HepG2 (cell line): ENCODE measurements around the gene PPP1R1B. TPM values are rescaled to one million over a fixed set of nuclear protein-coding genes. Genes with fewer than 3 reads are reported as not detected.

Source experiments
- ATAC-seq: fragments of 200-7000 bp; cut with Tn5 transposase; 3 replicates; pipeline ENCODE4 v1.9.1; 2020; ENCODE audit warnings: mild to moderate bottlenecking, moderate library complexity
- BruUV-seq: library from RNA; stranded (reverse); fragments of 400-500 nt; replicated peaks from 2 replicates; lab custom pipeline; 2021; lab: Mats Ljungman, UMichigan
- CTCF ChIA-PET: fragments of 300-600 bp; formaldehyde crosslinking; extraction: SDS; loops from one replicate; lab custom pipeline; 2021; ENCODE audit warnings: low total read pairs, inconsistent platforms, low intra/inter-chr PET ratio; lab: Yijun Ruan, JAX
- POLR2A ChIA-PET: fragments of 350-600 bp; sonication (Branson Sonifier 250); formaldehyde crosslinking; loops from one replicate; lab custom pipeline; 2020; ENCODE audit warnings: antibody characterized with exemption, inconsistent platforms; lab: Yijun Ruan, JAX
- DNase-seq: peaks from one replicate; pipeline ENCODE4 v3.0.0-alpha.2; 2015; ENCODE audit warnings: low spot score
- FAIRE-seq: peaks from 3 replicates; lab custom pipeline; 2011; peaks lifted over from hg19 to GRCh38; lab: Jason Lieb, UNC
- H2AFZ ChIP-seq: one replicate; pipeline ENCODE4 v1.6.1; 2011; ENCODE audit warnings: low read length, inconsistent platforms
- H3K27ac ChIP-seq: fragments of 300-600 bp; 3 replicates; pipeline ENCODE4 v1.8.0; 2011; ENCODE audit warnings: mixed run types, mild to moderate bottlenecking, mixed read lengths, low read length, inconsistent platforms; ENCODE audit not compliant: insufficient read depth; ENCODE audit errors: extremely low read length
- H3K27me3 ChIP-seq, 2 experiments: fragments of 200-600 bp in 1 of 2; 2 replicates in 1 of 2; 3 replicates in 1 of 2; pipeline versions ENCODE4 v1.6.0 to v1.8.0; 2011; ENCODE audit warnings: low read length in 2 of 2, mild to moderate bottlenecking in 2 of 2, moderate library complexity in 2 of 2, inconsistent platforms in 1 of 2; ENCODE audit not compliant: insufficient read depth in 2 of 2, control insufficient read depth in 1 of 2
- H3K36me3 ChIP-seq, 2 experiments: fragments of 200-600 bp in 1 of 2; replicated peaks in 1 of 2; 2 replicates in 1 of 2; 3 replicates in 1 of 2; pipeline versions ENCODE4 v1.5.1 to v1.8.0; 2011; ENCODE audit warnings: low read length in 2 of 2, inconsistent platforms in 1 of 2; ENCODE audit not compliant: insufficient read depth in 2 of 2, control insufficient read depth in 1 of 2
- H3K4me1 ChIP-seq: 2 replicates; pipeline ENCODE4 v1.5.1; 2012; ENCODE audit warnings: low read length, inconsistent platforms; ENCODE audit not compliant: insufficient read depth
- H3K4me2 ChIP-seq: 2 replicates; pipeline ENCODE4 v1.6.0; 2011; ENCODE audit warnings: low read depth, low read length, inconsistent platforms
- H3K4me3 ChIP-seq, 3 experiments: fragments of 200-600 bp in 1 of 3; sonication (generic), shearing (Covaris generic) in 1 of 3; replicated peaks in 1 of 3; 2 replicates each; pipeline ENCODE4 v1.5.1; 2011 to 2016; ENCODE audit warnings: low read length in 3 of 3, inconsistent platforms in 2 of 3, low read depth in 2 of 3, mild to moderate bottlenecking in 2 of 3, control low read depth in 1 of 3, mixed read lengths in 1 of 3; ENCODE audit not compliant: insufficient read depth in 1 of 3
- H3K79me2 ChIP-seq: one replicate; pipeline ENCODE4 v1.6.1; 2011; ENCODE audit warnings: low read length, inconsistent platforms; ENCODE audit not compliant: insufficient read depth
- H3K9ac ChIP-seq: 2 replicates; pipeline ENCODE4 v1.6.0; 2011; ENCODE audit warnings: mild to moderate bottlenecking, low read depth, low read length, inconsistent platforms; ENCODE audit not compliant: insufficient read depth
- H3K9me3 ChIP-seq: 2 replicates; pipeline ENCODE4 v1.5.1; 2012; ENCODE audit warnings: mild to moderate bottlenecking, low read length
- H4K20me1 ChIP-seq: 2 replicates; pipeline ENCODE4 v1.6.0; 2011; ENCODE audit warnings: inconsistent platforms, mild to moderate bottlenecking, low read length, moderate library complexity; ENCODE audit not compliant: insufficient read depth
- ATF7 ChIP-seq, 2 experiments: fragments of 450-650 bp in 1 of 2; sonication (generic) in 1 of 2; formaldehyde crosslinking in 1 of 2; IDR thresholded peaks; 2 replicates each; pipeline versions ENCODE4 v1.4.0 to v1.6.1; 2016 to 2020; ENCODE audit warnings: antibody characterized with exemption in 1 of 2, mild to moderate bottlenecking in 1 of 2, missing genetic modification reagents in 1 of 2
- NCOA1 ChIP-seq: sonication (generic); formaldehyde crosslinking; IDR thresholded peaks from 2 replicates; pipeline ENCODE4 v1.9.0; 2021; ENCODE audit warnings: missing genetic modification reagents
- SNAPC4 ChIP-seq: sonication (generic); formaldehyde crosslinking; IDR thresholded peaks from 2 replicates; pipeline ENCODE4 v1.4.0; 2020; ENCODE audit warnings: mild to moderate bottlenecking, missing genetic modification reagents
- WGBS: methylation state at CpG from one replicate; pipeline ENCODE4 v1.1.6; 2017; ENCODE audit warnings: low lambda C conversion rate; 5-methylcytosine and 5-hydroxymethylcytosine counted together
- in situ Hi-C: cut with HindIII; loops from 2 replicates; pipeline ENCODE4 v1.10.0; 2017; ENCODE audit warnings: low pct_unique_long_range_greater_than_20kb; ENCODE audit not compliant: extremely low pct_ligation_motif_present
- intact Hi-C: fragments of 100-400 bp; cut with micrococcal nuclease; formaldehyde crosslinking; loops from one replicate; pipeline ENCODE4 v1.10.0; 2022; ENCODE audit not compliant: unreplicated experiment
- polyA plus RNA-seq, 8 experiments: library from polyadenylated mRNA; depleted of rRNA in 3 of 8; stranded (reverse) in 7 of 8; unstranded in 1 of 8; fragments of >200 nt; fragmentation: Illumina TruSeq in 4 of 8; extraction: Trizol in 4 of 8; gene quantifications; 2 replicates each; pipeline versions ENCODE4 v1.2.1 to v1.2.3, GENCODE V29; 2011 to 2016; ENCODE audit warnings: low read depth in 4 of 8, missing spikeins in 1 of 8, mixed read lengths in 1 of 8; ENCODE audit not compliant: insufficient read depth in 1 of 8
- total RNA-seq, 5 experiments: library from RNA; depleted of rRNA; stranded (reverse); fragments of >200 nt; fragmentation: Illumina TruSeq; extraction: Trizol; gene quantifications; 2 replicates each; pipeline ENCODE4 v1.2.3, GENCODE V29; 2016; ENCODE audit warnings: low read depth in 1 of 5
- TF ChIP-seq, protein P1 (sequence below): sonication (generic); formaldehyde crosslinking; IDR thresholded peaks from 2 replicates; pipeline ENCODE4 v1.5.0; 2020; ENCODE audit warnings: missing genetic modification reagents

PPP1R1B gene
- total and polyA plus RNA-seq, 2 of the 13 experiments (the other 11 are each of a cell fraction or from before 2014, with no cell fraction given): 0.08 TPM; not detected in 1

DNA sequence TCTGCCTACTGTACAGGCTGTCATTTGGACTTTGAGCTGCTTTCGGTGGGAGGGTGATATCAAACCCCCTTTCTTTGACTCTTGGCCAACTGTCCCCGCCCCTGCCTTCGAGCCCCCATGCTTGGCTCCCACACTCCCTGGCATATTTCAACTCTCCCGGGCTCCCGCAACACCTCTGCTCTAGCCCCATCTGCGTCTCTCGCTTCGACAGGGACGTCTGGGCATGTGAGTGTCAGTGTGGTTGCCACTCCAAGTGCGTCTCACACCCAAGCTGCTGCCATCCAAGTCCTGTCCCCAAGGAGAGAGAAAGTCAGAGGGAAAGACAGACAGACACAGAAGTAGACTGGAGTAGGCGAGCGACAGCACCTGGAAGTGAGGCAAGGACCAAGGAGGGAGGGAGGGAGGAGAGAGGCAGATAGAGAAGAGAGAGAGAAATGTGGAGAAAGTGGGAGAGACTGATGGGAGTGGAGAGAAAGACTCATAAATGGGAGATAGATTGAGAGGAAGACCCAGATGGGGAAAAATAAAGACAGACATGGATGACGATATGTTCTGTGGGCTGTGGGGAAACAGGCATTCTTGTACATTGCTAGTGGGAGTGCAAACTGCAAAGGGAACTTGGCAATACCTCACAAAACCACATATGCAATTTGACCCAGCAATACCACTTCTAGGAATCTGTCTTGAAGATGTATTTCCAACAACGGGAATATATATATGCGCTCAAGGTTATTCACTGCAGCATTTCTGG lies 22.0 kb downstream of the PPP1R1B start:
- CTCF ChIA-PET: no interaction called here
- POLR2A ChIA-PET: interaction anchor here (1.0 to 1.3 kb wide), 2 partner anchors 11 to 90 kb away, joined by 3 read pairs; no protein-coding TSS in a partner anchor
- H3K9ac ChIP-seq: no peak overlapping the region
- H3K27me3 ChIP-seq: no peaks in the 10 kb centered on the region
- no peak overlapping the region for H3K4me2 ChIP-seq
- H3K9me3 ChIP-seq: no peaks in the 10 kb centered on the region
- DNase-seq (no peak), ATAC-seq (no peak), FAIRE-seq (no peak)
- no peak overlapping the region for H3K27ac ChIP-seq
- peaks cover 11% of the 10 kb centered on the region for H3K79me2 ChIP-seq
- no peak overlapping the region for H3K4me3 ChIP-seq
- intact Hi-C loops: no loop called here
- WGBS: 94% methylated on average over 15 of the region's 15 CpGs
- peaks cover 4% of the 10 kb centered on the region for H4K20me1 ChIP-seq
- no peaks in the 10 kb centered on the region for H3K36me3 ChIP-seq
- BruUV-seq: no TSS peak
- no peak overlapping the region for H2AFZ ChIP-seq
- TF ChIP-seq, protein P1, sequence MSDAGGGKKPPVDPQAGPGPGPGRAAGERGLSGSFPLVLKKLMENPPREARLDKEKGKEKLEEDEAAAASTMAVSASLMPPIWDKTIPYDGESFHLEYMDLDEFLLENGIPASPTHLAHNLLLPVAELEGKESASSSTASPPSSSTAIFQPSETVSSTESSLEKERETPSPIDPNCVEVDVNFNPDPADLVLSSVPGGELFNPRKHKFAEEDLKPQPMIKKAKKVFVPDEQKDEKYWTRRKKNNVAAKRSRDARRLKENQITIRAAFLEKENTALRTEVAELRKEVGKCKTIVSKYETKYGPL: no peak
- TF ChIP-seq NCOA1 (CRISPR knock-in tag): no peak
- no peak for TF ChIP-seq SNAPC4 (CRISPR knock-in tag)
- no peak for TF ChIP-seq ATF7 (IDR thresholded peaks at IDR 0.05)
- TF ChIP-seq ATF7 (CRISPR knock-in tag; IDR thresholded peaks at IDR 0.05): 0 out of 2 replicates have a peak, but pooled peaks have one; percentile 23
- TF ChIP-seq, all 625 proteins: peak for 1
- H3K4me1 ChIP-seq: peaks cover 35% of the 10 kb centered on the region
- in situ Hi-C loops: no loop called here
